AG10803 (cell line): ENCODE measurements around the gene OR5AN1.

Experiments
- DNase-seq: peaks from one replicate; pipeline ENCODE4 v3.0.0; 2010; ENCODE audit warnings: low read depth
- H3K4me3 ChIP-seq: 2 replicates; pipeline ENCODE4 v1.5.1; 2011; ENCODE audit warnings: mild to moderate bottlenecking, low read length, control low read depth
- CTCF ChIP-seq: conservative IDR thresholded peaks from 2 replicates; pipeline ENCODE4 v1.5.1; 2011; ENCODE audit warnings: mild to moderate bottlenecking, low read length, control low read depth, inconsistent platforms

OR5AN1 gene

DNA sequence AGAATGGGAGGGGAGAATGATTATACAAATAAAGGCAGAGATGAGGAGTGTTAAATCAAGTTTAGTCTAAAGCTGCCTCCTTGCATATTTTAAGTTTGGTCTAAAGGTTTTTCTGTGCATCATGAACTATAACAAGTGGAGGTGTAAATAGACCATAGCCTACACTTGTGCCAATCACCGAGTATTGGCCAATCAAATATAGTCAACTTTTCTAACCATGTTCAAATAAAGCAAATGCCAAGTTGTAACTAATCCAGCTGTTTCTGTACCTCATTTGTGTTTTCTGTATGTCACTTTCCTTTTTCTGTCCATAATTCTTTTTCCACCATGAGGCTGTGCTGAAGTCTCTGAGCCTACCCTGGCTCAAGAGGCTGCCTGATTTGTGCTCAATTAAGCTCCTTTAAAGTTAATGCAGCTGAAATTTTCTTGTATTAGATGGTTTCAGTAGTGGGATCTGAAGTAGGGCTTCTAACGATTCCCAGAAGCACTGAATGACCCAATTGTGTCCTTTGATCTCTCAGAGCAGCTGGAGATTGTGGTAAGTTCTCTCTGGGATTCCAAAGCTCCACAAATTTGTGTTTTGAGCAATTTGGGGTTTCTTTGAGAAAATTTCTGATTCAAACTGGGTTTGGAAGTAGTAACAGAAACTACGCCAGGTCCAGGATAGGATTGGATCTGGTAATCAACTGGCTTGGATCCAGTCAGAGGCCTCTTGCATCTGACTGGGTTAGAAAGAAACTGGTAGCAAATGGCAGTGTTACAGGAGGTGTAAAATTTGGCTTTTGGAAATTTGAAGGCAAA lies 42.0 kb downstream of the OR5AN1 start:
- TF ChIP-seq CTCF: no peak
- no peak overlapping the region for H3K4me3 ChIP-seq

GRCh38 chr11:59401262-59401552 lies 42.5 kb downstream of the OR5AN1 start:
- H3K4me3 ChIP-seq: no peak overlapping the region
- no peak for TF ChIP-seq CTCF
- DNase-seq: no peak

More for the DNA sequence above, 42.0 kb downstream of the OR5AN1 start:
- DNase-seq: no peak

GRCh38 chr11:59403546-59403945 lies 44.9 kb downstream of the OR5AN1 start:
- DNase-seq: no peak
- no peak overlapping the region for H3K4me3 ChIP-seq
- no peak for TF ChIP-seq CTCF

DNA sequence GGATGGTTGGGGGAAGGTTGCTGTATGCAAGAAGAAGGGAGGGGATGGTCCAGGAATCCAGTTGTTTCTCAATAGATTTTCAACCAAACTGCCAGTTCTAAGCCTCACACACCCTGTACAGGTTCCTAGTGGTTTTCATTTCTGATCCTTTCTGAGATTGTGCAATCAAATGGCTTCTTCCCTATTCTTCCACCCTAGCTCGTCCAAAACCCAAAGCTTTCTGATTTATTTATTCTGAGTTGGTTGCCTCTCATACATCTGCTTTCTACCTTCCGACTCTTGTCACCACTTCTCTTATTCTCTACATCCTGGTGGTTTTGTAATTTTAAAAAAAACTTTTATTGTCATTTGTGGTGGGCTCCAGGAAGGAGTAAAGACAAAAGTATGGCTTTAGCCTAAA lies 55.0 kb downstream of the OR5AN1 start:
- no peak for DNase-seq
- TF ChIP-seq CTCF: no peak
- no peak overlapping the region for H3K4me3 ChIP-seq

GRCh38 chr11:59415111-59415510 lies 56.4 kb downstream of the OR5AN1 start:
- DNase-seq: no peak
- no peak overlapping the region for H3K4me3 ChIP-seq
- no peak for TF ChIP-seq CTCF

- TF ChIP-seq CTCF: no peak
- no peak overlapping the region for H3K4me3 ChIP-seq
- DNase-seq: no peak
These were observed 57.9 kb downstream of the OR5AN1 start for GRCh38 chr11:59416613-59417012.

DNA sequence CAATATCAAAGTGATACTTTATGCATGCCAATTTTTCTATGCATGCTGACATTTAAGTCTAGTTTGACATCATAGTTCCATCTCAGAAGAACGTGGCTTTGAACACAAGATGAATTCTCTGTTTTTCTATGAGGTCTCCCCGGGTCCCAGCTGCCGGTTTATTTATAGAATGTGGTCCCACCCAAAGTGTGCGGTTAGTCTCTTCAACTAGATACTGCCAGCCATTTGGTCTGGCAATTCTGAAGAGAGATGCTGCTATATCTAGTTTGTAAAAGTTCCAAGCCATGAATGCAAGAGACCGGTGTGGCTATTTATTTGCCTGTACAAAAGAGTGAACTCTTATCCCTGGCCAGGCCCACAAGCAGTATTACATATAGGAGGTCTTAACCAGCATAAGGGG lies 58.3 kb downstream of the OR5AN1 start:
- no peak overlapping the region for H3K4me3 ChIP-seq
- DNase-seq: no peak
- no peak for TF ChIP-seq CTCF
